GM10266 (cell line): Measurements from ENCODE around the gene FCER2.

Experiments
- DNase-seq: peaks from one replicate; pipeline ENCODE4 v3.0.0; 2012; ENCODE audit errors: extremely low spot score
- TF ChIP-seq, protein P1 (sequence below): IDR thresholded peaks from 2 replicates; pipeline ENCODE4 v1.5.1; 2012; ENCODE audit warnings: mild to moderate bottlenecking, low read depth; ENCODE audit not compliant: control insufficient read depth, insufficient read depth; ENCODE audit errors: missing control alignments

Gene FCER2

DNA sequence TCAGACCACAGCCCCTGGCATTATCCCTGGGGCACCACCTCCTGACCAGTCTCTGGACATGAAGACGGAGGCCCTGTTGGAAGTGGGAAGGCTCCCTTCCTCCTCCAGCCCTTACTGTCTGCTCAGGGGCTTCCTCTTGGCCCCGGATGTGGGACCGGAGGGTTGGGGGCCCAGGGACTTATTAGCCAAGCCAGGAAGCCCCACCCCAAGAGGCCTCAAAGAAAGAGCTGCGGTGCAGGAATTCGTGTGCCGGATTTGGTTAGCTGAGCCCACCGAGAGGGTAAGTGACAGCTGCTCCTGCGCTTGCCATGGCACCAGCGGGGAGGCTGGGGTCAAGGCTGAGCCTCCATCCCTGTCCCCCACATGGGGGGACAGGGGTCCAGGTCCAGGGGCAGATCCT, 33.1 kb downstream of the FCER2 start, which contains the start of gene RETN:
Gene RETN (plus strand): TSS at position 208 of the 400 bp plus-strand sequence. CDS start 278 bp downstream, outside the sequence.
- no peak for DNase-seq
- TF ChIP-seq, protein P1, sequence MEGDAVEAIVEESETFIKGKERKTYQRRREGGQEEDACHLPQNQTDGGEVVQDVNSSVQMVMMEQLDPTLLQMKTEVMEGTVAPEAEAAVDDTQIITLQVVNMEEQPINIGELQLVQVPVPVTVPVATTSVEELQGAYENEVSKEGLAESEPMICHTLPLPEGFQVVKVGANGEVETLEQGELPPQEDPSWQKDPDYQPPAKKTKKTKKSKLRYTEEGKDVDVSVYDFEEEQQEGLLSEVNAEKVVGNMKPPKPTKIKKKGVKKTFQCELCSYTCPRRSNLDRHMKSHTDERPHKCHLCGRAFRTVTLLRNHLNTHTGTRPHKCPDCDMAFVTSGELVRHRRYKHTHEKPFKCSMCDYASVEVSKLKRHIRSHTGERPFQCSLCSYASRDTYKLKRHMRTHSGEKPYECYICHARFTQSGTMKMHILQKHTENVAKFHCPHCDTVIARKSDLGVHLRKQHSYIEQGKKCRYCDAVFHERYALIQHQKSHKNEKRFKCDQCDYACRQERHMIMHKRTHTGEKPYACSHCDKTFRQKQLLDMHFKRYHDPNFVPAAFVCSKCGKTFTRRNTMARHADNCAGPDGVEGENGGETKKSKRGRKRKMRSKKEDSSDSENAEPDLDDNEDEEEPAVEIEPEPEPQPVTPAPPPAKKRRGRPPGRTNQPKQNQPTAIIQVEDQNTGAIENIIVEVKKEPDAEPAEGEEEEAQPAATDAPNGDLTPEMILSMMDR: no peak

DNA sequence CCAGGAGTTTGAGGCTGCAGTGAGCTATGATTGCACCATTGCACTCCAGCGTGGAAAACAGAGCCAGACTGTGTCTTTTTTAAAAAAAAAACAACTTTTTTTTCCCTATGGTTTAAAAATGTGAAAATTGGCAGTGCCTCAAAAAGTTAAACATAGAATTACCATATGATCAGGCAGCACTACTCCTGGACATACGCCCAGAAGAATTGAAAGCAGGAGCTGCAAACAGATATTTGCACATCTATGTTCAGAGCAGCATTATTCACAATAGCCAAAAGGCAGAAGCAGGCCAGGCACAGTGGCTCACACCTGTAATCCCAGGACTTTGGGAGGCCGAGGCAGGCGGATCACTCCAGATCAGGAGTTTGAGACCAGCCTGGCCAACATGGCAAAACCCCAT, 36.9 kb downstream of the FCER2 start:
- DNase-seq: no peak
- TF ChIP-seq, protein P1: no peak

DNA sequence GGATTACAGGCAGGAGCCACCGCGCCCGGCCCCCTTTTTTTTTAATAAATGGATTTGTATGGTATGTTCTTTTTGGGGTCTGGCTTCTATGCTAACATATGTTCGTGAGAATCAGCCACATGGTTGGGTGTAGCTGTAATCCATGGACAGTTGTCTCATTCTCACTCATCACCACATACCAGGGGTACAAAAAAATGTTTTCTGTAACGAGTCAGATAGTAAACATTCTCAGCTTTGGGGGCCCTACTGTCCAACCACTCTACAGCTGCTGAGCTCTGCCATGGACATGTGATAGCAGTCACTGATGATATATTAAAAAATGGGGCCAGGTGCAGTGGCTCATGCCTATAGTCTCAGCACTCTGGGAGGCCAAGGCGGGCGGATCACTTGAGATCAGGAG, 38.2 kb downstream of the FCER2 start:
- DNase-seq: no peak
- TF ChIP-seq, protein P1: no peak

DNA sequence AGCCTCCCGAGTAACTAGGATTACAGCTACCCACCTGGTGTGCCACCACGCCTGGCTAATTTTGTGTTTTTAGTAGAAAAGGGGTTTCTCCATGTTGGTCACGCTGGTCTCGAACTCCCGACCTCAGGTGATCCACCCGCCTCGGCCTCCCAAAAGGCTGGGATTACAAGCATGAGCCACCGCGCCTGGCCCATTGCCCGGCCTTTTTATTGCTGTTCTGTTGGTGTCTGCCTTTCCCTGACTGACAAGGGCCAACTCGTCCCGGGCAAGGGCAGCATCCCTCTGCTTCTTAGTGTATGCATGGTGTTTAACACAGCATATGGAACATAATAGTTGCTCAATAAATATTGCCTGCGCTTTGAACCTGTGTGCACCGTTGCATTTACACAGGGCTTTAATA, 39.3 kb downstream of the FCER2 start:
- TF ChIP-seq, protein P1: no peak
- no peak for DNase-seq

DNA sequence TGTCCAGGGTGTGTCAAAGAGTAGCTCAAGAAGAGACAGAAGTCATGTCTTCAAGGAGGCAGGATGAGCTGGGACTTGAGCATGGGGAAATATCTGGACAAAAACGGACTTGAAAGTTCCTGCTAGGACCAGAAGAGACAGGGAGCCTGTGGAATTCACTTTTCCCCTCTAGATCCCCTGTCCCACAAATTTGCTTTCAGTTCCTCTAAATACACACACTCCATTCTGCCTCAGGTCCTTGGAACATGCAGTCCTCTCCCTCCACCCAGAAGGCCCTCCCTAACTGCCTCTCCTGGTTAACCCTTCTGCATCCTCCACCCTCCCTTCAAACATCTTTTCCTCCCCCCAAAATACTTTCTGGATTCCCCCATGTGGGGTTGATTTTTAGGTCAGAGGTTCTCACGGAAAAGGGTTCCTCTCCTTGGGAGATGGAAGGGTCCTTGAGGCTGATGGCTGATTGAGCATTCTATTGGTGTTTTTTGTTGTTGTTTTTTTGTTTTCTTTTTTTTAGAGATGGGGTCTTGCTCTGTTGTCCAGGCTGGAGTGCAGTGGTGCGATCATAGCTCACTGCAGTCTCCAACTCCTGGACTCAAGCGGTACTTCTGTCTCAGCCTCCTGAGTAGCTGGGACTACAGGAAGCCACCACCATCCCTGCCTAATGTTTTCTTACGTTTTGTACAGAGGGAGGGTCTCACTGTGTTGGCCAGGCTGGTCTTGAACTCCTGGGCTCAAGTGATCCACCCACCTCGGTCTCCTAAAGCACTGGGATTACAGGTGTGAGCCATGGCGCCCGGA, 40.0 kb downstream of the FCER2 start:
- TF ChIP-seq, protein P1: no peak
- no peak for DNase-seq

DNA sequence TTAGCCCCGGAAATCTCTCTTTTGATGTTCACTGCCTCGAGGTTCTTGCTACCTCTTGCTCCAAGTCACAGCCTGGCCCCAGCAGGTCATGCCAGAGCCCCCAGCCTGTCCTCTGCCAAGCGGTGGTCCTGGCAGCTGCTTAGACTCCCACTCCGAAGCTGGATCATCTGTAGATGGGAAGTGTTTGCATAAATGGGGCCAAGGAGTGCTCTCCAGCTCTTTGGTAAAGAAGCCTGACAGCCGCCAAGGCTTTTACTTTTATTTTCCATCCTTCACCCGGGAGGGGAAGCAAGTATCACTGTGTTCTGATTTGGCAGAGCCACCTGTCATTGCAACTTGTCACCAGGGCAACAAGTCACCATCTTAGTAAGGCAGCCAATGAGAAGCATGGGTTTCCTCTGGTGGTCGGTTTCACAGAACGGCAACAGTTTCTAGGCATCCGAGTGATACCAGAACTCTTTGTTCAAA, 43.7 kb downstream of the FCER2 start:
- TF ChIP-seq, protein P1: no peak
- DNase-seq: peak; percentile 94

DNA sequence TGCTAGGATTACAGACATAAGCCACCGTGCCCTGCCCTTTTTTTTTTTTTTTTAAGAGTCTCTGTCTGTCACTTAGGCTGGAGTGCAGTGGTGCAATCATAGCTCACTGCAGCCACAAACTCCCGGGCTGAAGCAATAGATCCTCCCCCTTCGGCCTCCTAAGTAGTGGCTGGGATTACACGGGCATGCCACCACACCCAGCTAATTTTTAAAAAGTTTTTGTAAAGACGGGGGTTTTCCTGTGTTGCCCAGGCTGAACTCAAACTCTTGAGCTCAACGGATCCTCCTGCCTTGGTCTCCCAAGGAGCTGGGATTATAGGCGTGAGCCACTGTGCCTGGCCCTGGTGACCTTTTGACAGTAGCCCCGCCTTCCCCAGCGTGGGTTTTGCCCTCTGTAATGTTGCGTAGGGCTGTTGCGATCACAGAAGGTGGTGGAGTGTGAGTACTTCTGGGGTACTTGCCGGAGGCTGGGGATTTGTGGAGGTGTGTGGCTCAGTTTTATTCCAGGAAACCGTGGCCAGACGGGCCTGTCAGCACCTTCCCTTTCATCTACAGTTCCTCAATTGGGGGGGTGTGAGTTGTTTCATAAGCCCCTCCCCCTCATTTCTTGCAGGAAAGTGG, 44.7 kb downstream of the FCER2 start:
- DNase-seq: no peak

More for the DNA sequence above, 44.7 kb downstream of the FCER2 start:
- TF ChIP-seq, protein P1: no peak
